ENCODE measurements around the gene STAB2. TPM values are rescaled to one million over a fixed set of nuclear protein-coding genes. Genes with fewer than 3 reads are reported as not detected.

STAB2 gene
- total and polyA plus RNA-seq, 4 donors, result 3.4 to 42.6 (median 16.6) TPM

GRCh38 chr12:103540319-103540718 is 46.8 kb upstream of the STAB2 start:
- TF ChIP-seq GABPA (IDR thresholded peaks at IDR 0.05 in 1 of 2, conservative IDR thresholded peaks at IDR 0.05 in 1 of 2), result no peak
- TF ChIP-seq NR2F2 (IDR thresholded peaks at IDR 0.05), result no peak
- no peak for TF ChIP-seq ZBTB33 (IDR thresholded peaks at IDR 0.05)
- TF ChIP-seq REST (IDR thresholded peaks at IDR 0.05), result no peak
- no peak for TF ChIP-seq ATF3 (IDR thresholded peaks at IDR 0.05)
- TF ChIP-seq HNF4G (IDR thresholded peaks at IDR 0.05), result no peak
- TF ChIP-seq RXRA (IDR thresholded peaks at IDR 0.05), result no peak
- TF ChIP-seq MAX (IDR thresholded peaks at IDR 0.05), result no peak
- TF ChIP-seq JUND (IDR thresholded peaks at IDR 0.05), result no peak
- no peak for TF ChIP-seq FOXA1 (IDR thresholded peaks at IDR 0.05)
- TF ChIP-seq EGR1 (IDR thresholded peaks at IDR 0.05; ENCODE audit: low read depth in 2 of 2), result no peak
- no peak for TF ChIP-seq HNF4A (conservative IDR thresholded peaks at IDR 0.05)
- no peak for TF ChIP-seq CTCF (IDR thresholded peaks at IDR 0.05; ENCODE audit: low read depth, low read length, missing input control)
- TF ChIP-seq TAF1 (conservative IDR thresholded peaks at IDR 0.05), result no peak
- no peak for TF ChIP-seq RAD21 (IDR thresholded peaks at IDR 0.05)
- no peak overlapping the region for H3K27ac ChIP-seq (ENCODE audit: low read depth in 1 of 2, low read length in 2 of 2)
- no peaks in the 10 kb centered on the region for H3K27me3 ChIP-seq (ENCODE audit: control insufficient read depth in 4 of 4, insufficient read depth in 4 of 4, low read length in 3 of 4)
- H3K9ac ChIP-seq (ENCODE audit: low read depth in 1 of 2, low read length in 2 of 2), result no peak overlapping the region
- no peaks in the 10 kb centered on the region for H3K9me3 ChIP-seq (ENCODE audit: control insufficient read depth in 4 of 4, low read length in 3 of 4)
- no peak overlapping the region for H3K4me3 ChIP-seq (ENCODE audit: low read depth in 1 of 3, low read length in 3 of 3)
- H3K36me3 ChIP-seq (ENCODE audit: control insufficient read depth in 4 of 4, insufficient read depth in 3 of 4, low read depth in 1 of 4, low read length in 3 of 4), result no peaks in the 10 kb centered on the region
- 79% methylated on average over 3 of the region's 3 CpGs for WGBS
- H3K4me1 ChIP-seq (ENCODE audit: control insufficient read depth in 4 of 4, insufficient read depth in 4 of 4, low read length in 3 of 4), result no peaks in the 10 kb centered on the region
- no peak for DNase-seq (ENCODE audit: low spot score)

GRCh38 chr12:103542078-103542477 is 45.0 kb upstream of the STAB2 start:
- no peaks in the 10 kb centered on the region for H3K27me3 ChIP-seq (ENCODE audit: control insufficient read depth in 4 of 4, insufficient read depth in 4 of 4, low read length in 3 of 4)
- H3K9me3 ChIP-seq (ENCODE audit: control insufficient read depth in 4 of 4, low read length in 3 of 4), result no peaks in the 10 kb centered on the region
- 95% methylated on average over 3 of the region's 3 CpGs for WGBS
- no peak for DNase-seq (ENCODE audit: low spot score)
- H3K9ac ChIP-seq (ENCODE audit: low read depth in 1 of 2, low read length in 2 of 2), result no peak overlapping the region
- no peaks in the 10 kb centered on the region for H3K36me3 ChIP-seq (ENCODE audit: control insufficient read depth in 4 of 4, insufficient read depth in 3 of 4, low read depth in 1 of 4, low read length in 3 of 4)
- H3K4me3 ChIP-seq (ENCODE audit: low read depth in 1 of 3, low read length in 3 of 3), result no peak overlapping the region
- H3K4me1 ChIP-seq (ENCODE audit: control insufficient read depth in 4 of 4, insufficient read depth in 4 of 4, low read length in 3 of 4), result no peaks in the 10 kb centered on the region
- no peak overlapping the region for H3K27ac ChIP-seq (ENCODE audit: low read depth in 1 of 2, low read length in 2 of 2)
- no peak for TF ChIP-seq RAD21 (IDR thresholded peaks at IDR 0.05)
- no peak for TF ChIP-seq SP1 (IDR thresholded peaks at IDR 0.05)
- TF ChIP-seq ATF3 (IDR thresholded peaks at IDR 0.05), result no peak
- TF ChIP-seq HNF4A (conservative IDR thresholded peaks at IDR 0.05), result no peak
- TF ChIP-seq EGR1 (IDR thresholded peaks at IDR 0.05; ENCODE audit: low read depth in 2 of 2), result no peak
- TF ChIP-seq RXRA (IDR thresholded peaks at IDR 0.05), result no peak
- no peak for TF ChIP-seq GABPA (IDR thresholded peaks at IDR 0.05 in 1 of 2, conservative IDR thresholded peaks at IDR 0.05 in 1 of 2)
- no peak for TF ChIP-seq NR2F2 (IDR thresholded peaks at IDR 0.05)
- no peak for TF ChIP-seq JUND (IDR thresholded peaks at IDR 0.05)
- no peak for TF ChIP-seq REST (IDR thresholded peaks at IDR 0.05)
- TF ChIP-seq CTCF (IDR thresholded peaks at IDR 0.05; ENCODE audit: low read depth, low read length, missing input control), result no peak
- TF ChIP-seq FOXA2 (IDR thresholded peaks at IDR 0.05), result no peak

Data from liver (tissue), 9 donors.